GM12875 (cell line): ENCODE measurements around the gene DCTN2.

Source experiments
- H3K4me3 ChIP-seq: one replicate; pipeline ENCODE4 v1.5.1; 2011; ENCODE audit warnings: low read depth, low read length, control low read depth
- CTCF ChIP-seq: IDR thresholded peaks from 2 replicates; pipeline ENCODE4 v1.5.1; 2011; ENCODE audit warnings: low read depth, mild to moderate bottlenecking, control low read depth, inconsistent platforms, low read length, moderate library complexity, borderline replicate concordance; ENCODE audit not compliant: insufficient read depth

DCTN2 gene

GRCh38 chr12:57552835-57553313 is 5.9 kb upstream of the DCTN2 start:
- no peak for TF ChIP-seq CTCF

GRCh38 chr12:57552306-57552651 is 5.3 kb upstream of the DCTN2 start:
- TF ChIP-seq CTCF: no peak
- H3K4me3 ChIP-seq: no peak overlapping the region

More at GRCh38 chr12:57552835-57553313, 5.9 kb upstream of the DCTN2 start:
- H3K4me3 ChIP-seq: no peak overlapping the region

- no peak overlapping the region for H3K4me3 ChIP-seq
- TF ChIP-seq CTCF: no peak
Observed at GRCh38 chr12:57551637-57552305, 4.8 kb upstream of the DCTN2 start.

DNA sequence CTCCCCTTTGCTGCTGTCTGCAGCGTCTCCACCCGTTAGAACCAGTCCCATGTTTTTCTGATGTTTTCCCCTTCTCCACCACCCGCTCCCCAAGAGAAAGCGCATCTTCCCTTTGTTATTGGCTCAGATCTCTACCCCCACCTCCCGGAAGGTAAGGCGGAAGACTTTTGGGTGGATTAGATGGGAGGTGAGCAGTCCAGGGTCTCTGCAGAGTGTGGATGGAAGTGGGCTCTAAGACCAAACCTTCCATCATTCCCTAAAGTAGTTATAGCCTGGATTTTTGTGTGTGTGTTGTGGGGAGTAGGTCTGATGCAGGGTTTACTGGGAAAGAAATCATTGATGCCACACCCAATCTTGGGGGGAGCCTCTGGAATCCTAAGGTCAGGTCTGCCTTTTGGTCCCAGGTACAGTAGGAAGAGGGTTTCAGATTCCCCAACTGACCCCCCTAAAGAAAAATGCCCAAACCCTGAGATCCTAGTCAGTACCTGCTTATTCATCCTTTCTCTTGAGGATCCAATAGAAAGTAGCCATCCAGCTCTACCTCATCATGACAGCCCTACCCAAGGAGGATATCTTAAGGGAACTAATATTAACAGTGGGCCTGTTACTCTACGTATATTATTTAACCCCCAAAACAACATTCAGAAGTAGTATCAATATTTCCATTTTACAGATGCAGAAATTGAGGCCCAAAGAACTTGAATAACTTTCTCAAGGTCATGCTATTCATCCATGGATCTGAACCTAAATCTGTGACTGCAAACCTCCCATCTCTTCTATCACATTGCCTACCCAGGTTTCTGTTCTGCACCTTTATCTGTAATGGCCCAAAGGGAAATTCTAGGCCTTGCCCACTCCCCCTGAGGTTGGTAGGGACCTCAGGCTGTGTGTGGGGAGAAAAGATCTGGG is 3.9 kb upstream of the DCTN2 start:
- TF ChIP-seq CTCF: no peak

DNA sequence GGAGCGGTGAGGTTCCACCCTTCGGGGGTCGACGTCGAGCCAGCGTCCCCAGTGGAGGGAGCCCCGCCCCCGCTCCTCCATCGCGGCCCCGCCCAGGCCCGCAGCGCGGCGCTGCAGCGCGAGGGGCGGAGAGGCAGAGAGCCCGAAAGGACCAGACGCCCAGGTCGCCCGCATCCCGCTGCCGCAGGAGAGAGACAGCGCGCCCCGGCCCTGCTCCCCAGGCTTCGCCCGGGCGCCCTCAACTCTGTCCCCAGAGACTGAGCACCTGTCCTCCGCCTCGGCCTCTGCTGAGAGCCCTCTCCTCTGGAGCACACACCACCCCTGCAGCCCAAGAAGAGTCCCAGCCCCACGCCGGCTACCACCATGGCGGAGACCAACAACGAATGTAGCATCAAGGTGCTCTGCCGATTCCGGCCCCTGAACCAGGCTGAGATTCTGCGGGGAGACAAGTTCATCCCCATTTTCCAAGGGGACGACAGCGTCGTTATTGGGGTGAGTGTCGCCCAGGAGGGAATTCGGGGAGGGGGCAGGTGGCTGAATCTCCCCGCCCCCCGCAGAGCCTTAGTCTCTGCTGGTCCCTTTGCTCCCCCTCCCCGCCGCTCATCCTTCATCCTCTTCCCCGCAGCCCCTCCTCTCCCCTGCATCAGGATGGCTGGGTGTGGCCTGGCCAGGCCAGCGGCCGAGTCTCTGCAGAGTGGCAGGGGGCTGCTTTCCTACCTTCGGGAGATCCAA is 3.1 kb upstream of the DCTN2 start, which contains the start of gene KIF5A:
Gene KIF5A (plus strand): TSS at position 136 of the 732 bp plus-strand sequence. CDS start 228 bp downstream, at position 364.
- H3K4me3 ChIP-seq: peak within 1 kb of the TSS; percentile 34
- no peak for TF ChIP-seq CTCF

More for the DNA sequence above, 3.9 kb upstream of the DCTN2 start:
- no peak overlapping the region for H3K4me3 ChIP-seq

- H3K4me3 ChIP-seq: peak overlapping the region; percentile 34
- TF ChIP-seq CTCF: no peak
Observed at GRCh38 chr12:57549203-57549908, 2.4 kb upstream of the DCTN2 start.
